ENCODE data around the gene FSD1.

GRCh38 chr19:4362831-4363545, 58.6 kb downstream of the FSD1 start:
- TF ChIP-seq CTCF (conservative IDR thresholded peaks at IDR 0.05; ENCODE audit: low read length) (peak; percentile 53; the same call in 1 of the 2 replicates), EZH2phosphoT487 (IDR thresholded peaks at IDR 0.05; ENCODE audit: borderline replicate concordance, low read depth, low read length) (no peak)

All from OCI-LY7 (cell line).